ENCODE results near the gene PADI3.
A peak's percentile ranks its signal among the peaks of the same experiment; 100 is the strongest.
"Not testable (repeated sequence)": the region's sequence is repeated elsewhere in the genome, so short reads cannot be mapped to it uniquely, and the experiment has no call there.

Gene PADI3

GRCh38 chr1:17217607-17218006 is 31.3 kb upstream of the PADI3 start:
- DNase-seq: no peak

GRCh38 chr1:17218939-17219338 is 30.0 kb upstream of the PADI3 start:
- DNase-seq: no peak

GRCh38 chr1:17220287-17220686 is 28.6 kb upstream of the PADI3 start:
- DNase-seq: no peak

GRCh38 chr1:17222557-17222956 is 26.3 kb upstream of the PADI3 start:
- no peak for DNase-seq

GRCh38 chr1:17224434-17224833 is 24.5 kb upstream of the PADI3 start:
- no peak for DNase-seq

GRCh38 chr1:17225140-17225539 is 23.8 kb upstream of the PADI3 start:
- DNase-seq: no peak

GRCh38 chr1:17227358-17227915 is 21.5 kb upstream of the PADI3 start:
- DNase-seq: no peak

- no peak for DNase-seq
Observed at GRCh38 chr1:17228619-17229018, 20.3 kb upstream of the PADI3 start.

GRCh38 chr1:17229379-17229778 is 19.5 kb upstream of the PADI3 start:
- DNase-seq: peak; percentile 12

GRCh38 chr1:17230106-17230505 is 18.8 kb upstream of the PADI3 start:
- DNase-seq: no peak

- DNase-seq: no peak
Observed at GRCh38 chr1:17230671-17231310, 18.1 kb upstream of the PADI3 start.

- DNase-seq: no peak
Observed at GRCh38 chr1:17232759-17233661, 15.9 kb upstream of the PADI3 start.

- no peak for DNase-seq
Observed at GRCh38 chr1:17233675-17234320, 15.1 kb upstream of the PADI3 start.

GRCh38 chr1:17234405-17234804 is 14.5 kb upstream of the PADI3 start:
- DNase-seq: no peak

GRCh38 chr1:17235135-17235885 is 13.6 kb upstream of the PADI3 start:
- DNase-seq: no peak

- DNase-seq: no peak
Observed at GRCh38 chr1:17236779-17237560, 11.9 kb upstream of the PADI3 start.

- DNase-seq: no peak
Observed at GRCh38 chr1:17237561-17237903, 11.4 kb upstream of the PADI3 start.

- no peak for DNase-seq
Observed at GRCh38 chr1:17239420-17239819, 9.5 kb upstream of the PADI3 start.

GRCh38 chr1:17241011-17241779 is 7.7 kb upstream of the PADI3 start:
- DNase-seq: not testable (repeated sequence)

- DNase-seq: not testable (repeated sequence)
Observed at GRCh38 chr1:17241780-17242074, 7.2 kb upstream of the PADI3 start.

- no peak for DNase-seq
Observed at GRCh38 chr1:17243274-17243673, 5.6 kb upstream of the PADI3 start.
